Vagina (tissue), 2 donors: ENCODE results near the gene PTRH1. TPM values are rescaled to one million over a fixed set of nuclear protein-coding genes. Genes with fewer than 3 reads are reported as not detected.

Experiments
- DNase-seq, 2 donors: peaks; one replicate each; pipeline ENCODE4 v3.0.0-alpha.2; 2017; ENCODE audit errors: extremely low spot score in 2 of 2
- H3K27ac ChIP-seq: fragments of 200-600 bp; sonication (generic); one replicate; pipeline ENCODE4 v1.5.1; 2019
- H3K27me3 ChIP-seq: fragments of 200-600 bp; sonication (generic); one replicate; pipeline ENCODE4 v1.5.1; 2019
- H3K36me3 ChIP-seq, 2 donors: fragments of 200-600 bp; sonication (generic); one replicate each; pipeline ENCODE4 v1.5.1; 2017 to 2019
- H3K4me1 ChIP-seq: fragments of 200-600 bp; sonication (generic); one replicate; pipeline ENCODE4 v1.5.1; 2019
- H3K4me3 ChIP-seq, 2 donors: fragments of 200-600 bp; sonication (generic); 1 replicate in 1 of 2; 2 replicates in 1 of 2; pipeline ENCODE4 v1.5.1; 2016 to 2019
- H3K9me3 ChIP-seq: fragments of 200-600 bp; sonication (generic); one replicate; pipeline ENCODE4 v1.5.1; 2019
- POLR2A ChIP-seq, 2 donors: fragments of 450-650 bp; IDR thresholded peaks; one replicate each; pipeline ENCODE4 v1.6.1; 2017; ENCODE audit warnings: antibody characterized with exemption in 2 of 2, mild to moderate bottlenecking in 2 of 2, moderate library complexity in 2 of 2
- POLR2AphosphoS5 ChIP-seq, 2 donors: sonication (generic); formaldehyde crosslinking; IDR thresholded peaks; one replicate each; pipeline ENCODE4 v1.9.0; 2017; ENCODE audit warnings: antibody characterized with exemption in 2 of 2, mild to moderate bottlenecking in 2 of 2, low read depth in 1 of 2; ENCODE audit not compliant: insufficient read depth in 1 of 2
- intact Hi-C: fragments of 100-400 bp; cut with DNase I; formaldehyde crosslinking; loops from one replicate; pipeline ENCODE4 v1.15.1; 2023
- total RNA-seq: library from RNA; depleted of rRNA; stranded (reverse); fragments of >200 nt; gene quantifications from one replicate; pipeline ENCODE4 v1.2.3, GENCODE V29; 2016
- TF ChIP-seq, protein P1 (sequence below), 3 experiments: fragments of 450-650 bp in 2 of 3; fragments of 200-600 bp in 1 of 3; sonication (generic) in 1 of 3; IDR thresholded peaks; one replicate each; pipeline ENCODE4 v1.5.1; 2017 to 2019; ENCODE audit warnings: antibody characterized with exemption in 3 of 3, mild to moderate bottlenecking in 2 of 3, moderate library complexity in 2 of 3

Gene PTRH1
- total RNA-seq, 1 donor from 2014 or later: 2.2 TPM

DNA sequence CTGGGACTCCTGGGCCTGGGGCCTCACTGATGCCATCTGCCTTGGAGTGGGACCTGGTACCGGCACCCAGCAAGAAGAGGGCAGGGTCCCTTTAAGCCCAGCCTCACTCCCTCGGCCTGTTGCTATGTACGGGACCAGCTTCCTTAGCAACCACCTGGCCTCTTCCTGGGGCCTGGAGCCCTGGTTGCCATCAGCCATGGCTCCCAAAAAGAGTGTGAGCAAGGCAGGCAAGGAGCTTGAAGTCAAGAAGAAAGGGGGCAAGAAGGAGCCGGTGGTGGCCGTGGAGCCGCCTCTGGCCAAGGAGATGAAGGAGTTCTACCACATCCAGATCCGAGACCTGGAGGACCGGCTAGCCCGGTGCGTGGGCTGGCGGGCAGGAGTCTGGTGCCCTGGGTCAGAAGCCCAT is 8.6 kb downstream of the PTRH1 start, which contains the start of gene CFAP157:
TSS of gene CFAP157 (plus strand) at position 153 of the 406 bp plus-strand sequence. CDS start at position 197, 44 bp downstream.
- intact Hi-C loops: no loop called here

DNA sequence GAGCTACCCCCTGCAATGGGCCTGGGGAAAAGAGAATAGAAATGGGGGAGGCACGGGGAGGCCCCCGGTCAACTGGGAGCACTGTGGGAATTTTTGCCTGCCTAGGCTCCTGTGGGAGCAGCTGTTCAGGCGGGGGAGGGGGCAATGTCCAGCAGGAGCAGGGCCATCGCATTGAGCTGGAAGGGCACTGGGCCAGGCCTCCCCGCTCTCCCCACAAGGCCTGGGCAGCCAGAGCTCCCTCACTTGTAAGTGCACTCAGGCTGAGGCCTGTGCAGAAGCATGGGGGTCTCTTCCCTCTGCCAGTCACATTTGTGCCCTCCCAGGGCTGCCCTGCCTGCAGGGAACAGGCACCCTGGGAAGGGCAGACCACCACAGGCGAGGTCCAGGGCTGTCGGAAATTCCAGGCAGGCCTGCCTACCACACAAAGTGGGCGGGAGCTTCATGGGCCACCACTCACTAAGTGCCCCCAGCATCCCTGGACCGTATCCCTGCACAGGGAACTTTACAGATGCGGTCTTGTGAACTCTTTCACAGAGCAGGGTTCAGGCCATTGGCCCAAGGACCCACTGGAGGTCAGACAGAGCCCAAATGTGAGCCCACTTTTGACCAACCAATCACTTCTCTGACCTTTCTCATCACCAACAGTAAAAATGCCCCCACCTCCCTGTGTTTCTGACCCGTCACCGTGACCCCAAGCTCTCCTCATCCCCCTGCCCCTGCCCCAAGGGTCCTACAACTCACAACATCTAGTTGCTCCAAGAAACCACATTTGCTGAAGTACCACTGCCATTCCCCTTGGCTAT is 9.7 kb downstream of the PTRH1 start:
- H3K9me3 ChIP-seq: no peaks in the 10 kb centered on the region
- TF ChIP-seq POLR2A (IDR thresholded peaks at IDR 0.05) (no peak), POLR2AphosphoS5 (IDR thresholded peaks at IDR 0.05; ENCODE audit: insufficient read depth in 1 of 2, low read depth in 1 of 2) (no peak)
- TF ChIP-seq, protein P1, sequence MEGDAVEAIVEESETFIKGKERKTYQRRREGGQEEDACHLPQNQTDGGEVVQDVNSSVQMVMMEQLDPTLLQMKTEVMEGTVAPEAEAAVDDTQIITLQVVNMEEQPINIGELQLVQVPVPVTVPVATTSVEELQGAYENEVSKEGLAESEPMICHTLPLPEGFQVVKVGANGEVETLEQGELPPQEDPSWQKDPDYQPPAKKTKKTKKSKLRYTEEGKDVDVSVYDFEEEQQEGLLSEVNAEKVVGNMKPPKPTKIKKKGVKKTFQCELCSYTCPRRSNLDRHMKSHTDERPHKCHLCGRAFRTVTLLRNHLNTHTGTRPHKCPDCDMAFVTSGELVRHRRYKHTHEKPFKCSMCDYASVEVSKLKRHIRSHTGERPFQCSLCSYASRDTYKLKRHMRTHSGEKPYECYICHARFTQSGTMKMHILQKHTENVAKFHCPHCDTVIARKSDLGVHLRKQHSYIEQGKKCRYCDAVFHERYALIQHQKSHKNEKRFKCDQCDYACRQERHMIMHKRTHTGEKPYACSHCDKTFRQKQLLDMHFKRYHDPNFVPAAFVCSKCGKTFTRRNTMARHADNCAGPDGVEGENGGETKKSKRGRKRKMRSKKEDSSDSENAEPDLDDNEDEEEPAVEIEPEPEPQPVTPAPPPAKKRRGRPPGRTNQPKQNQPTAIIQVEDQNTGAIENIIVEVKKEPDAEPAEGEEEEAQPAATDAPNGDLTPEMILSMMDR (IDR thresholded peaks at IDR 0.05): no peak
- DNase-seq: no peak
- H3K4me3 ChIP-seq: no peak overlapping the region
- no peaks in the 10 kb centered on the region for H3K4me1 ChIP-seq
- H3K27me3 ChIP-seq: no peaks in the 10 kb centered on the region
- H3K36me3 ChIP-seq: no peaks in the 10 kb centered on the region
- intact Hi-C loops: no loop called here
- H3K27ac ChIP-seq: no peak overlapping the region

More for the DNA sequence above, 8.6 kb downstream of the PTRH1 start, which contains the start of gene CFAP157:
- Histone ChIP-seq H3K27ac (no peak within 1 kb of the TSS), H3K4me3 (no peak within 1 kb of the TSS), H3K36me3 (no peaks in the 10 kb centered on the region), H3K27me3 (no peaks in the 10 kb centered on the region), H3K9me3 (no peaks in the 10 kb centered on the region), H3K4me1 (no peaks in the 10 kb centered on the region)
- no peak for TF ChIP-seq POLR2AphosphoS5 (IDR thresholded peaks at IDR 0.05; ENCODE audit: insufficient read depth in 1 of 2, low read depth in 1 of 2)
- TF ChIP-seq, protein P1 (IDR thresholded peaks at IDR 0.05): no peak
- no peak for TF ChIP-seq POLR2A (IDR thresholded peaks at IDR 0.05)
- no peak for DNase-seq

- Histone ChIP-seq H3K9me3 (no peaks in the 10 kb centered on the region), H3K27ac (no peak overlapping the region), H3K27me3 (no peaks in the 10 kb centered on the region), H3K36me3 (no peaks in the 10 kb centered on the region), H3K4me3 (no peak overlapping the region), H3K4me1 (peaks cover 9% of the 10 kb centered on the region)
- no peak for DNase-seq
- intact Hi-C loops: no loop called here
- TF ChIP-seq, protein P1 (IDR thresholded peaks at IDR 0.05): no peak
- TF ChIP-seq POLR2AphosphoS5 (IDR thresholded peaks at IDR 0.05; ENCODE audit: insufficient read depth in 1 of 2, low read depth in 1 of 2) (no peak), POLR2A (IDR thresholded peaks at IDR 0.05) (no peak)
These were observed 12.0 kb downstream of the PTRH1 start for GRCh38 chr9:127703289-127703946.

DNA sequence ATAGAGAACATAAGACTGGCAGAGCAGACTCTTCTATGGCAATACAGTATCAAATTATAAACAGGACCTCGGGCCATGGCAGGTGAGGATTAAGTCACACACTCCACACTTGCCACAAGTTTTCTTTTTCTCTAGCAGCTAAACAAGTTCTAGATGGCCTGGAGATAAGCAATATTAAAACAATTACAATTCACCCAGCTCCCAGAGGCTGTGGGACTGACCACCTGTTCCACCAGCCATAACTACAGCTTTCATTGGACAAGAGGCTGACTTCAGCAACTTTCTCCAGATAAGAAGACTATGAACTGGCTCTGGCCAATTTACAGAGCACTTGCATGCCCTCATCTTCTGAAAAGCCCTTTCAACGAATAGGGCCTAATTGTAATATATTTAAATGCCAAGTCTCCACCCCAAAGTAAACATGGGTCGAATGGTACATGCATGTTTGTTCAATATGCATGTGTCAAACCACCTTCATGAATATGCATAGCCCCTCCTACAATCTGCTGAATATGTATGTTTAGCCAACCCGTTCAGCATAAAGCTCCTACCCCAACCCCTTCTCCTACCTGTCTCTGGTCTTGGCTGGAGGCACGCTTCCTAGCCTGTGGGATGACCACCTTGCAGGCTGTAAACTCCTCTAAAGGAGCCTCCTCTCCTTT is 14.7 kb downstream of the PTRH1 start:
- DNase-seq: no peak

More for the DNA sequence above, 14.7 kb downstream of the PTRH1 start:
- Histone ChIP-seq H3K4me1 (peaks cover 9% of the 10 kb centered on the region), H3K27me3 (no peaks in the 10 kb centered on the region), H3K36me3 (no peaks in the 10 kb centered on the region), H3K9me3 (no peaks in the 10 kb centered on the region), H3K4me3 (no peak overlapping the region), H3K27ac (no peak overlapping the region)
- intact Hi-C loops: no loop called here
- TF ChIP-seq POLR2AphosphoS5 (IDR thresholded peaks at IDR 0.05; ENCODE audit: insufficient read depth in 1 of 2, low read depth in 1 of 2) (no peak), POLR2A (IDR thresholded peaks at IDR 0.05) (no peak)
- TF ChIP-seq, protein P1 (IDR thresholded peaks at IDR 0.05): no peak
